HG03442 (cell line): Measurements from ENCODE around the gene GAD2.

Source experiments
- ATAC-seq: cut with Tn5 transposase; IDR thresholded peaks from one replicate; pipeline ENCODE4 v1.9.1; 2021; ENCODE audit warnings: mild to moderate bottlenecking, moderate library complexity; ENCODE audit not compliant: unreplicated experiment

The GAD2 gene

GRCh38 chr10:26221541-26221940 is 5.0 kb downstream of the GAD2 start:
- no peak for ATAC-seq

DNA sequence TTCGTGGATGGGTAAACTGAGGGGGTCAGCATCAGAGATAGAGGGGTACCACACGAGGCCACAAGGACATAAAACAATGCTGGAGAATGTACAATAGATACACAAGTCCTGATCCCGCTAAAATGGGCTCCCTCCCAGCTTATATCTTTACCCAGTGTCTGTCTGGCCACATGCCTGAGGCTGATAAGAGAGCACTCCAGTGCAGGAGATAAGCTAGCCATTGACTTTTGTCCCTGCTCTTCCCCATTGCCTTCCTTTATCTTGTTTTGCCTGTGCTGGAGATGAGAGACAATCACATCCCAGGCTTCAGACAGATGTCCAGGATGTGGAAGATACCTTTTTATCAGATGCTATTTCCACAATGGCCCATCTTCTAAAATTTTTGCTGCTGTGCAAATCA is 6.0 kb downstream of the GAD2 start:
- ATAC-seq = no peak

DNA sequence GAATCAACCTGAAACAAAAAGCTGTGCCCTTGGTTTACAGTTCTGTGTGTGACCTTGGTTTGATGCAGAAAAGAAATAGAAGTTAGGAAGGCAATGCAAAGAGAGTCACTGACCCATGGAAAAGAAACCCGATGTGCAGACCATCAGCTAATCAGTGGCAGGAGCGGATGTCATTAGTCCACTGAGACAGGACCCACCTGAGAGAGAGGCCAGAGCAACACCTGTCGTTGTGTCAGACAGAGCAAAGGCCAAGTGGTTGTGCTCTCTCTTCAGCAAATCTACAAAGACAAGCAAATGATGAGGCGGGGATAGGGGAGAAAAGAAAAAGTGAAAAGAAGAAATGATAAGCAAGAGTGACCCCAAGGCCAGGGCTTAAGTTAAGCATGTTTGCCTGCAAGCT is 8.7 kb downstream of the GAD2 start:
- ATAC-seq = no peak

GRCh38 chr10:26227786-26228185 is 11.2 kb downstream of the GAD2 start:
- no peak for ATAC-seq

- no peak for ATAC-seq
Measured at GRCh38 chr10:26232174-26232573, 15.6 kb downstream of the GAD2 start.

- no peak for ATAC-seq
Measured at GRCh38 chr10:26235761-26236160, 19.2 kb downstream of the GAD2 start.

DNA sequence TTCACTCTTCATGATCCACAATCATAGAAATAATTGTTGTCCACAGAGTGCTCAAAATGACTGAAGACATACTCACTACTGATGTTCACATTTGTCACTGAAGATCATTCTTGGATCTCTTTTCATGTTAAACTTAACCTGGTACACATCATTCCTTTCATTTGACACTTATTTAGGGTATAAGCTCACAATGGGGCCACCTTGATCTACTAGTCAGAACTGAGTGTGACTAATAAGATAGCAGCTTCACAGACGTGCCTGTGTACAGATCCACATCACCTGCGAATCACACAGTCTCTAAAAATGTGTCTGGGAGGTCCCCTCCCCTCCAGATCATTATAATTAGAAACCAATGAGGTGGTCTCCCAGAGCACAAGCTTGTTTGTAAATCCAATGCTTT is 21.8 kb downstream of the GAD2 start:
- no peak for ATAC-seq

- ATAC-seq = no peak
Measured at GRCh38 chr10:26242706-26243350, 26.3 kb downstream of the GAD2 start.

GRCh38 chr10:26243351-26243720 is 26.8 kb downstream of the GAD2 start:
- no peak for ATAC-seq

DNA sequence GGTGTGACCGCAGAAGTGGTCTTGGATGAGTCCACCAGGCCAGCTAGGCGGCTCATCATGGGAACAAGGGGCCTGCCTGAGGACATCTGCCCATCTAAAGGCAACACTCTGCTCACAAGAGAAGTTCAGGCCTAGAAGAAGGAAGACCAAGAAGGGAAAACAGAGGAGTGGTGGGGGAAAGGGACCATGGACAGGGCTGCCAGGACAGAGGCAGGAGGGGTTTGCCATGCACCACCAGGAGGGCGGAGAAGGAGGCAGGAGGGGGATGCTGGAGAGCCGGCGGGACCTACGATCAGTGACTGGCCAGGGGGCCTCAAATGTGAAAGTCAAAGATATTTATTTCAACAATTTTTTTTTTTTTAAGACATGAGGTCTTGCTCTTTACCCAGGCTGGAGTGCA is 33.1 kb downstream of the GAD2 start:
- no peak for ATAC-seq

GRCh38 chr10:26251925-26252324 is 35.4 kb downstream of the GAD2 start:
- ATAC-seq = no peak

DNA sequence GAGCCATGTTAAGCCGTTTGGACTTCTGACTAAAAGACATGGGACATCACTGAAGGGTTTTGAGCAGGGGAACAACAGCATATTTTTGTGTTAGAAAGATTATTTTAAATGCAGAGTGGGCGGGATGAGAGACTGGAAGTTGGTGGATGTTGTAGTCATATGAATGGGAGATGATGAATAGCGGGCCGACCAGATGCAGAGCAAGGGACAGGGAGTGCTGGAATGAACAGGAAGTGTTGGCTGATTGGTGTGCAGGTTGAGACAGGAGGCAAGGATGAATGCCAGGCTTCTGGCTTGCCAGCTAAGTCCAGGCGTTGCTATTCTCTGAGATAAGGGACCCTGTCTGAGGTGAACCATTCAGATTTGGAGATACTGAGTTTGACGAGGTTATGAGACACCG is 38.0 kb downstream of the GAD2 start:
- ATAC-seq = no peak

- no peak for ATAC-seq
Measured at GRCh38 chr10:26259341-26259740, 42.8 kb downstream of the GAD2 start.

- no peak for ATAC-seq
Measured at GRCh38 chr10:26269754-26270153, 53.2 kb downstream of the GAD2 start.

- ATAC-seq = no peak
Measured at GRCh38 chr10:26274391-26274790, 57.8 kb downstream of the GAD2 start.

DNA sequence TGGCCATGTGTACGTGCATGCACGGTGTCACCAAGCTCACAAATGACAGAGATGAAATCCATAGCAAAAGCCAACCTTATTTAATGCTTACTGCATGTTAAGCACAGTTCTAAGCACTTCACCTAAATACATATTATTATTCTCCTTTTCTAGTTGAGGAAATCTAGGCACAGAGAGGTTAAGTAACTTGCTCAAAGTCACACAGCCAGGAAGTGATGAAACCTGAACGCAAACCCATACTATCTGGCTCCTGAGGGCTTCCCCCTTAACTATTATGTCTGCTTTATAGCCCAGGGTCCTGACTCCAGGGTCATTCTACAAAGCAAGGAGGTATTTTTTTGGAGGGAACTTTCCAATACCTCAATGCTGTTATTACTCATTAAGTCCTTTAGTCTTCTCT is 61.7 kb downstream of the GAD2 start:
- ATAC-seq = no peak

- no peak for ATAC-seq
Measured at GRCh38 chr10:26290236-26290635, 73.7 kb downstream of the GAD2 start.

DNA sequence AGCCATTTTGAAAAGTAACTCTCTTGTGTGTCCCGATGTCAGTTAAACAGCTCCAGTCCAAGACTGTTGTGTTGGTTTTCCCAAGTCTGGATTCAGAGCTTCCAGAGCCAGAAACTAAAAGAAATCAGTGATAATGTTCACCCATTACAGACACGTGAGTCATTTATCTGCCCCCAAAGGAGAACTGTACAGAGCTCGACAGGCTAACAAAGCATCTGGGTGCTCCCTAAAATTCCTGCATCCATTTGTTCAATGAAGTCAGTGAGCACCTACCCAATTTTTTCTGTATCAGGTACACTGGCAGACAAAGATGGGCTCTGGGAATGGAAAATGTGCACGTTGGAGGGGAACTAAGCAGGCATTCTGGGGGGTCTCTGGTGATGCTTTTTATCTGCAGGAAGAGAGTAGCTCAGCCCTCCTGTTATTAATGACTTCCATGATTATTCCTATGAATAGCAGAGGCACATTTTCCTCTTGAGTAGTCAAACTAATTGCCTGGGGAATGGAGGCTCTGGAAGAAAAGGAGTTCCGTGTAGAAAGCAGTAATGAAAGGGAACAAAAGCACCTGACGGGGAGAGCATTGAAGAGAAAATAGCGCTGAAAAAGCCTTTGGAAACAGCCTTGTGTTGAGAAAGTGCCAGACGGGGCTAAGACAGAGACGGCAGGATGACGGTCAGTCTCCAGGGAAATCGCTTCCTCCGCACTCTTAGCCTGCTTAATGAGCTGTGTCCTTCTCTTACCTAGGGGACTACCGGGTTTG is 75.3 kb downstream of the GAD2 start:
- no peak for ATAC-seq

GRCh38 chr10:26296360-26296759 is 79.8 kb downstream of the GAD2 start:
- ATAC-seq = no peak

DNA sequence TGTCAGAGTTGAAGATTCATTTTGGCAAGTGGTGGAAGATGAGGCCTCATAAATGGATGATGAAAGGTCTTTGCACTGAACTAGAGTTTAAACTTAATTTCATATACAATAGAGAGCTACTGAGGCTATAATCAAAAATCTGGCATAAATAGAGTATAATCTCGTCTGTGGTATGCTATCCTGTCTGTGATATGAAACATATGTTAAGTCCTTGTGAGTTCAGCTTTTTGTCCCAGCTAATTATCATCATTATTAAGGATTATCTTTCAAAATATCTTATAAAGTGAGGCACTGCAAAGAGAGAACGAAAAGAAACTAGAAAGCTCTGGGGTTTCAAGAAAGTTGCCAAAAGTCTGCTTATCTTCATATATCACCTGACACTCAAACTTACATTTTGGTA is 83.4 kb downstream of the GAD2 start:
- ATAC-seq = no peak

DNA sequence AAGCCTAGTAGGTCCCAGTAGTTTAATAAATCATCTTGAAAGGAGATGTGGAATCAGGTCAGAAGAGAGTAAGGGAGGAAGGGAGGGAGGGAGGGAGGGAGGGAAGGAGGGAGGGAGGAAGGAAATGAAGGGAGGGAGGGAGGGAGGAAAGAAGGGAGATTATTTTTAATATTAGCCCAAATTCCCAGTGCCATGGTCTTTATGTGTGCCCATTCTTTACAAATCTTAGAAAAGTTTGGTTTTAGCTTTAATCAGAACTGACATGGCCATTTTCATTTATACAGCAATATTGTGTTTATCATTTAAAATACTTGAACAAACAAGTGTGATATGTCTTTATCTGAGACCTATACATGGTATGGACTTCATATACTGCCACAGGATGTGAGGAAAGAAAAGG is 86.8 kb downstream of the GAD2 start:
- ATAC-seq = no peak

DNA sequence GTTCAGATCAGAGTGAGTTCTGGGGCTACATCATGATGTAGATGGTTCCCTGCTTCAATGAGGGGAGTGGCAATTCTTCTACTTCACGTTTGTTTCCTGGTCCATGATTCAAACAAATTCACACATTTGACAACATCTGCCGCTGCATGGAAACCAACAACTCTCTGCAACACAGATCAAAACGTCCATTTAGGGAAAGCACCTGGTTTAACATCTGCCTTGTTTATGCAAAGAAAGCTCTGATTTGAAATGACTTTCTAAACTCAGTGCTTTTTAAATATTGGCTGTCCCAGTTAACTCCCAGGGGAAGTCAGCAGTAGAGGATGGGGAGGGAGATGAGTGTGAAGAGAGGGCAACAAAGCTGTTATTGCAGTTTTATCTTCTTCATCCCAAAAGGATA is 93.8 kb downstream of the GAD2 start:
- ATAC-seq = peak; percentile 74
